CD4-positive, alpha-beta T cell (primary cell): ENCODE results near the gene EML4. TPM values are rescaled to one million over a fixed set of nuclear protein-coding genes. Genes with fewer than 3 reads are reported as not detected.

Experiments used
- ATAC-seq: fragments of 200-7000 bp; cut with Tn5 transposase; one replicate; pipeline ENCODE4 v1.10.0; 2022; ENCODE audit warnings: mild to moderate bottlenecking; ENCODE audit not compliant: poor library complexity
- CTCF ChIA-PET: fragments of 350-600 bp; sonication (Branson Sonifier 250); formaldehyde crosslinking; loops from one replicate; lab custom pipeline; 2021; ENCODE audit warnings: antibody characterized with exemption, inconsistent platforms; lab: Charles Lee
- POLR2A ChIA-PET: fragments of 350-600 bp; sonication (Branson Sonifier 250); formaldehyde crosslinking; loops from one replicate; lab custom pipeline; 2021; ENCODE audit warnings: antibody characterized with exemption, inconsistent platforms; lab: Charles Lee
- DNase-seq, 14 experiments: peaks; one replicate each; pipeline ENCODE4 v3.0.0-alpha.2; 2013 to 2020; ENCODE audit warnings: mixed read lengths in 2 of 14
- H3K27ac ChIP-seq, 2 donors: one replicate each; pipeline versions ENCODE4 v1.5.1 to v1.7.0; 2013; ENCODE audit warnings: low read length in 2 of 2, low read depth in 1 of 2, mild to moderate bottlenecking in 1 of 2
- H3K27me3 ChIP-seq, 2 experiments: 1 replicate in 1 of 2; 2 replicates in 1 of 2; pipeline versions ENCODE4 v1.6.1 to v1.7.0; 2013; ENCODE audit warnings: low read length in 2 of 2, control low read depth in 1 of 2, mild to moderate bottlenecking in 1 of 2, moderate library complexity in 1 of 2; ENCODE audit not compliant: insufficient read depth in 2 of 2, control insufficient read depth in 1 of 2
- H3K36me3 ChIP-seq: one replicate; pipeline ENCODE4 v1.6.1; 2013; ENCODE audit warnings: low read length, control low read depth; ENCODE audit not compliant: insufficient read depth
- H3K4me1 ChIP-seq: one replicate; pipeline ENCODE4 v1.6.1; 2013; ENCODE audit warnings: low read length, control low read depth; ENCODE audit not compliant: insufficient read depth
- H3K4me3 ChIP-seq: one replicate; pipeline ENCODE4 v1.5.1; 2013; ENCODE audit warnings: mild to moderate bottlenecking, low read length, moderate library complexity
- H3K9me3 ChIP-seq, 2 experiments: 1 replicate in 1 of 2; 2 replicates in 1 of 2; pipeline versions ENCODE4 v1.6.1 to v1.7.0; 2013; ENCODE audit warnings: low read length in 2 of 2, mild to moderate bottlenecking in 2 of 2, control low read depth in 1 of 2, moderate library complexity in 1 of 2; ENCODE audit not compliant: control insufficient read depth in 1 of 2, insufficient read depth in 1 of 2
- H3K27ac Mint-ChIP-seq: one replicate; pipeline ENCODE4 v1.8.0; 2020; ENCODE audit warnings: mixed read lengths
- H3K27me3 Mint-ChIP-seq: one replicate; pipeline ENCODE4 v1.8.0; 2021; ENCODE audit warnings: mixed read lengths
- H3K36me3 Mint-ChIP-seq: one replicate; pipeline ENCODE4 v1.8.0; 2021; ENCODE audit warnings: low read depth, mixed read lengths
- H3K4me1 Mint-ChIP-seq: one replicate; pipeline ENCODE4 v1.8.0; 2021; ENCODE audit warnings: low read depth, mixed read lengths
- H3K4me3 Mint-ChIP-seq: one replicate; pipeline ENCODE4 v1.8.0; 2020; ENCODE audit warnings: mild to moderate bottlenecking, mixed read lengths
- H3K9me3 Mint-ChIP-seq: one replicate; pipeline ENCODE4 v1.8.0; 2020; ENCODE audit warnings: mixed read lengths
- CTCF ChIP-seq: fragments of 200-600 bp; IDR thresholded peaks from one replicate; pipeline ENCODE4 v1.8.0; 2022; ENCODE audit warnings: antibody characterized with exemption, mild to moderate bottlenecking
- intact Hi-C, 2 experiments: fragments of 100-400 bp; cut with DNase I in 1 of 2; cut with micrococcal nuclease in 1 of 2; formaldehyde crosslinking; loops; one replicate each; pipeline versions ENCODE4 v1.15.1 to v1.9.0; 2023 to 2025; cut with DNase I, micrococcal nuclease
- total RNA-seq, 174 experiments: library from RNA in 2 of 174; stranded (reverse) in 2 of 174; gene quantifications; one replicate each; pipeline ENCODE4 v1.2.3 and lab custom pipeline; 2021 to 2026

EML4 gene
- total RNA-seq, 2 experiments from 2014 or later: 219 to 228 TPM

GRCh38 chr2:42147641-42148274, 21.4 kb upstream of the EML4 start:
- no peaks in the 10 kb centered on the region for H3K27me3 Mint-ChIP-seq
- no peak for ATAC-seq
- H3K27ac Mint-ChIP-seq: no peak overlapping the region
- ChIA-PET CTCF (no interaction called here), POLR2A (interaction anchor here (1.0 to 1.2 kb wide), 2 partner anchors 16 to 25 kb away, joined by 3 read pairs; no protein-coding TSS in a partner anchor)
- peaks cover 6% of the 10 kb centered on the region for H3K4me1 ChIP-seq
- no peak overlapping the region for H3K27ac ChIP-seq
- H3K27me3 ChIP-seq: no peaks in the 10 kb centered on the region
- no peaks in the 10 kb centered on the region for H3K36me3 ChIP-seq
- no peak for TF ChIP-seq CTCF
- no peak overlapping the region for H3K4me3 ChIP-seq
- peaks cover 17% of the 10 kb centered on the region for H3K4me1 Mint-ChIP-seq
- no peak for DNase-seq
- no peaks in the 10 kb centered on the region for H3K36me3 Mint-ChIP-seq
- H3K4me3 Mint-ChIP-seq: no peak overlapping the region
- no peaks in the 10 kb centered on the region for H3K9me3 ChIP-seq
- intact Hi-C loops: no loop called here
- no peaks in the 10 kb centered on the region for H3K9me3 Mint-ChIP-seq

GRCh38 chr2:42150159-42150558, 19.0 kb upstream of the EML4 start:
- no peak overlapping the region for H3K4me3 ChIP-seq
- peaks cover 5% of the 10 kb centered on the region for H3K4me1 Mint-ChIP-seq
- H3K27ac Mint-ChIP-seq: no peak overlapping the region
- intact Hi-C loops: no loop called here
- ChIA-PET POLR2A (interaction anchor here (0.9 to 1.4 kb wide), 4 partner anchors 8 to 45 kb away, joined by 3 to 6 read pairs (median 3); no protein-coding TSS in a partner anchor), CTCF (interaction anchor here (0.5 to 1.1 kb wide), 2 partner anchors 31 to 55 kb away, joined by 3 to 4 read pairs; no protein-coding TSS in a partner anchor)
- H3K36me3 Mint-ChIP-seq: no peaks in the 10 kb centered on the region
- no peak for TF ChIP-seq CTCF
- no peaks in the 10 kb centered on the region for H3K4me1 ChIP-seq
- H3K4me3 Mint-ChIP-seq: no peak overlapping the region
- no peaks in the 10 kb centered on the region for H3K27me3 Mint-ChIP-seq
- no peaks in the 10 kb centered on the region for H3K9me3 ChIP-seq
- no peaks in the 10 kb centered on the region for H3K36me3 ChIP-seq
- no peak overlapping the region for H3K27ac ChIP-seq
- no peak for ATAC-seq
- no peaks in the 10 kb centered on the region for H3K9me3 Mint-ChIP-seq
- DNase-seq: no peak
- H3K27me3 ChIP-seq: no peaks in the 10 kb centered on the region

GRCh38 chr2:42153944-42154581, 15.1 kb upstream of the EML4 start:
- intact Hi-C loops: loop anchor here in 1 of 2 experiments (2.0 kb wide), 1 partner anchor 13 kb away; no protein-coding TSS in a partner anchor
- POLR2A ChIA-PET: no interaction called here

More at GRCh38 chr2:42153944-42154581, 15.1 kb upstream of the EML4 start:
- no peaks in the 10 kb centered on the region for H3K27me3 Mint-ChIP-seq
- no peak overlapping the region for H3K4me3 ChIP-seq
- no peaks in the 10 kb centered on the region for H3K4me1 Mint-ChIP-seq
- H3K9me3 ChIP-seq: no peaks in the 10 kb centered on the region
- CTCF ChIA-PET: no interaction called here
- no peak overlapping the region for H3K27ac Mint-ChIP-seq
- no peak for TF ChIP-seq CTCF
- H3K27me3 ChIP-seq: no peaks in the 10 kb centered on the region
- H3K4me3 Mint-ChIP-seq: no peak overlapping the region
- no peaks in the 10 kb centered on the region for H3K9me3 Mint-ChIP-seq
- ATAC-seq (no peak), DNase-seq (no peak)
- no peaks in the 10 kb centered on the region for H3K4me1 ChIP-seq
- no peaks in the 10 kb centered on the region for H3K36me3 Mint-ChIP-seq
- no peaks in the 10 kb centered on the region for H3K36me3 ChIP-seq
- no peak overlapping the region for H3K27ac ChIP-seq
